NCI-H2171 treated with DMSO at 0.1 percent for 48 hours (cell line): ENCODE results near the gene WNK3.

Experiments used
- DNase-seq: peaks from one replicate; lab custom pipeline; 2025; lab: John Stamatoyannopoulos, UW

Gene WNK3

GRCh38 chrX:54166915-54167314 is 190.9 kb downstream of the WNK3 start:
- no peak for DNase-seq

- DNase-seq = no peak
These were observed 200.3 kb downstream of the WNK3 start for GRCh38 chrX:54157561-54157960.
